ENCODE measurements around the gene C1orf21.

Gene C1orf21

GRCh38 chr1:184370850-184371249, 16.0 kb upstream of the C1orf21 start:
- peaks cover 10% of the 10 kb centered on the region for H3K27me3 Mint-ChIP-seq
- no peaks in the 10 kb centered on the region for H3K36me3 Mint-ChIP-seq (ENCODE audit: low read depth)
- no peak overlapping the region for H3K4me3 Mint-ChIP-seq
- H3K4me1 Mint-ChIP-seq: no peaks in the 10 kb centered on the region
- H3K9me3 Mint-ChIP-seq: no peaks in the 10 kb centered on the region
- ATAC-seq (no peak), DNase-seq (no peak)
- H3K27ac Mint-ChIP-seq: no peak overlapping the region

GRCh38 chr1:184373155-184373554, 13.7 kb upstream of the C1orf21 start:
- H3K4me3 Mint-ChIP-seq: no peak overlapping the region
- no peaks in the 10 kb centered on the region for H3K4me1 Mint-ChIP-seq
- no peak for ATAC-seq
- H3K36me3 Mint-ChIP-seq (ENCODE audit: low read depth): no peaks in the 10 kb centered on the region
- H3K9me3 Mint-ChIP-seq: no peaks in the 10 kb centered on the region
- H3K27ac Mint-ChIP-seq: no peak overlapping the region
- peaks cover 8% of the 10 kb centered on the region for H3K27me3 Mint-ChIP-seq
- DNase-seq: no peak

GRCh38 chr1:184376369-184376768, 10.5 kb upstream of the C1orf21 start:
- H3K36me3 Mint-ChIP-seq (ENCODE audit: low read depth): no peaks in the 10 kb centered on the region
- H3K27me3 Mint-ChIP-seq: peaks cover 5% of the 10 kb centered on the region
- H3K4me1 Mint-ChIP-seq: no peaks in the 10 kb centered on the region
- no peaks in the 10 kb centered on the region for H3K9me3 Mint-ChIP-seq
- DNase-seq (no peak), ATAC-seq (no peak)
- H3K4me3 Mint-ChIP-seq: no peak overlapping the region
- H3K27ac Mint-ChIP-seq: no peak overlapping the region

GRCh38 chr1:184379111-184379752, 7.6 kb upstream of the C1orf21 start:
- H3K27me3 Mint-ChIP-seq: peaks cover 19% of the 10 kb centered on the region
- DNase-seq: no peak
- no peaks in the 10 kb centered on the region for H3K36me3 Mint-ChIP-seq (ENCODE audit: low read depth)
- H3K9me3 Mint-ChIP-seq: no peaks in the 10 kb centered on the region
- ATAC-seq: no peak
- H3K4me1 Mint-ChIP-seq: no peaks in the 10 kb centered on the region
- no peak overlapping the region for H3K27ac Mint-ChIP-seq
- H3K4me3 Mint-ChIP-seq: no peak overlapping the region

- H3K4me1 Mint-ChIP-seq: no peaks in the 10 kb centered on the region
- no peaks in the 10 kb centered on the region for H3K36me3 Mint-ChIP-seq (ENCODE audit: low read depth)
- H3K4me3 Mint-ChIP-seq: no peak overlapping the region
- DNase-seq: no peak
- ATAC-seq: no peak
- no peak overlapping the region for H3K27ac Mint-ChIP-seq
- peaks cover 31% of the 10 kb centered on the region for H3K27me3 Mint-ChIP-seq
- no peaks in the 10 kb centered on the region for H3K9me3 Mint-ChIP-seq
Observed at GRCh38 chr1:184380468-184380867, 6.4 kb upstream of the C1orf21 start.

- no peak for ATAC-seq
- H3K27ac Mint-ChIP-seq: no peak overlapping the region
- no peaks in the 10 kb centered on the region for H3K9me3 Mint-ChIP-seq
- H3K4me1 Mint-ChIP-seq: peaks cover 17% of the 10 kb centered on the region
- H3K27me3 Mint-ChIP-seq: peaks cover 47% of the 10 kb centered on the region
- no peak for DNase-seq
- H3K36me3 Mint-ChIP-seq (ENCODE audit: low read depth): no peaks in the 10 kb centered on the region
- H3K4me3 Mint-ChIP-seq: no peak overlapping the region
Observed at GRCh38 chr1:184383772-184384323, 3.0 kb upstream of the C1orf21 start.

- Mint-ChIP-seq H3K9me3 (no peaks in the 10 kb centered on the region), H3K27me3 (peaks cover 54% of the 10 kb centered on the region), H3K4me3 (peak overlapping the region; percentile 82), H3K4me1 (peaks cover 17% of the 10 kb centered on the region), H3K36me3 (ENCODE audit: low read depth) (no peaks in the 10 kb centered on the region), H3K27ac (peak overlapping the region; percentile 41)
- DNase-seq (no peak), ATAC-seq (no peak)
Observed at GRCh38 chr1:184385865-184386311, 941 bp upstream of the C1orf21 start.

GRCh38 chr1:184387069-184387475, 243 bp downstream of the C1orf21 start:
- Mint-ChIP-seq H3K4me1 (peaks cover 17% of the 10 kb centered on the region), H3K27ac (no peak overlapping the region), H3K4me3 (peak overlapping the region; percentile 82), H3K36me3 (ENCODE audit: low read depth) (no peaks in the 10 kb centered on the region), H3K27me3 (peaks cover 49% of the 10 kb centered on the region), H3K9me3 (no peaks in the 10 kb centered on the region)
- DNase-seq: no peak
- ATAC-seq: no peak

GRCh38 chr1:184387476-184388318, 868 bp downstream of the C1orf21 start:
- Mint-ChIP-seq H3K4me3 (peak overlapping the region; percentile 82), H3K4me1 (peaks cover 17% of the 10 kb centered on the region), H3K27me3 (peaks cover 47% of the 10 kb centered on the region), H3K9me3 (no peaks in the 10 kb centered on the region), H3K27ac (peak overlapping the region; percentile 53), H3K36me3 (ENCODE audit: low read depth) (no peaks in the 10 kb centered on the region)
- ATAC-seq (peak; percentile 20), DNase-seq (peak; percentile 44)

GRCh38 chr1:184388319-184388889, 1.6 kb downstream of the C1orf21 start:
- peak; percentile 53 for ATAC-seq
- Mint-ChIP-seq H3K36me3 (ENCODE audit: low read depth) (no peaks in the 10 kb centered on the region), H3K27me3 (peaks cover 52% of the 10 kb centered on the region)

DNA sequence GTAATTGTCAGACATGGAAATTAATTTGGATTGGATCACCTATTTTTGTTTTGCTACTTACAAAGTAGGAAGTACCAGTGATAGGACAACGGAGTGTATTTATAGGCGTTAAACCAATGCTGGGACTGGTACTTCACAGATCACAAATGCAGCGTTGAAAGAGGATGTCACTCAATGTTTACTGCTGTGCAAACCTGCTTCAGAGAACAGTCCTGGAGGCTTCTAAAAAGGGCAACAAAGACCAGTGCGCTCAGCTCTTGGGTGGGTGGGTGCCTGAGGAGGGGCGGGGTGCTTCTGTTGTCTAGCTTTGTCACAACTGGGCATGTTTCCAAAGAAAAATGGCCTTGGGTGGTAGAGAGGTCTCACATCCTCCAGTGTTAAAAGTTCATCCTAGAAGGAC, 2.1 kb downstream of the C1orf21 start:
- Mint-ChIP-seq H3K9me3 (no peaks in the 10 kb centered on the region), H3K4me3 (no peak overlapping the region), H3K27ac (no peak overlapping the region), H3K36me3 (ENCODE audit: low read depth) (no peaks in the 10 kb centered on the region), H3K27me3 (peaks cover 50% of the 10 kb centered on the region), H3K4me1 (peaks cover 17% of the 10 kb centered on the region)
- ATAC-seq: no peak
- DNase-seq: no peak

More at GRCh38 chr1:184388319-184388889, 1.6 kb downstream of the C1orf21 start:
- Mint-ChIP-seq H3K4me1 (peaks cover 17% of the 10 kb centered on the region), H3K9me3 (no peaks in the 10 kb centered on the region), H3K4me3 (peak overlapping the region; percentile 82), H3K27ac (peak overlapping the region; percentile 53)
- no peak for DNase-seq

DNA sequence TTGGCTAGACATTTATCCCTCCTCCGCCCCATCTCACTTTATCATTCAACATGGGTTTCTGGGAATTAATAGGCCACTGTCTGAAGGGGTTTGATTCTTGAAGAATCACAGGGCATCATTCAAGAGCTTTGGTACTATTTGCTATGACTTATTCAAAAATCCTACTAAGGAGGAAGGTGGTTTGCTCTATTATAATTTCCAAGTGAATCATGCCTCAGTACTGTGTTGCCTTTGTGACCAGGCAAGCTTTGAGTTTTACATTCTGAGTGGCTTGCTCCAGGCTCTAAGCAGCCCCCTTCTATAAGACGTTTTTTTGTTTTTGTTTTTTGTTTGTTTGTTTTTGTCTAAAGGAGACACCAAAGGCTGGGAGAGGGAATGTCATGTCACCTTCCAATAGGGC, 2.6 kb downstream of the C1orf21 start:
- no peak overlapping the region for H3K27ac Mint-ChIP-seq
- DNase-seq (no peak), ATAC-seq (no peak)
- no peaks in the 10 kb centered on the region for H3K36me3 Mint-ChIP-seq (ENCODE audit: low read depth)
- H3K4me3 Mint-ChIP-seq: no peak overlapping the region
- peaks cover 46% of the 10 kb centered on the region for H3K27me3 Mint-ChIP-seq
- H3K4me1 Mint-ChIP-seq: peaks cover 17% of the 10 kb centered on the region
- no peaks in the 10 kb centered on the region for H3K9me3 Mint-ChIP-seq

DNA sequence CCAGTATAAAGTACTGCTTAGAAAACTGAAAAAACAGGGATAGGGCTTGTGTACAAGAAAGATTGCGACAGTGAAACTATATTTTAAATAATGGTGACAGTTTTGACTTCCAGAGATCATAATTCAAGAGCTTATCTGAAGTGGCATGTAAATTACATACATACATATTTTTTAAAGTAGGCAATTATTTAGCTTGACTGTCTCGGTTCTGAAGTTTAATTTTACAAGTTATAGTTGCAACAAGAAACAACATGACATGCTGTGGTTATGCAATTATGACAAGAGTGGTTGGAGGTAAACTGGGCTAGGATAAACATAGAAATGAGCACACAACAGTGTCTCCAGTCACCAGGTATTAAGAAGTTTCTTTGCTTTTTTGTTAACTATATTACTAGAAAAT, 4.1 kb downstream of the C1orf21 start:
- peaks cover 15% of the 10 kb centered on the region for H3K4me1 Mint-ChIP-seq
- no peak overlapping the region for H3K4me3 Mint-ChIP-seq
- H3K36me3 Mint-ChIP-seq (ENCODE audit: low read depth): no peaks in the 10 kb centered on the region
- no peaks in the 10 kb centered on the region for H3K9me3 Mint-ChIP-seq
- ATAC-seq (no peak), DNase-seq (no peak)
- H3K27ac Mint-ChIP-seq: no peak overlapping the region
- peaks cover 32% of the 10 kb centered on the region for H3K27me3 Mint-ChIP-seq

DNA sequence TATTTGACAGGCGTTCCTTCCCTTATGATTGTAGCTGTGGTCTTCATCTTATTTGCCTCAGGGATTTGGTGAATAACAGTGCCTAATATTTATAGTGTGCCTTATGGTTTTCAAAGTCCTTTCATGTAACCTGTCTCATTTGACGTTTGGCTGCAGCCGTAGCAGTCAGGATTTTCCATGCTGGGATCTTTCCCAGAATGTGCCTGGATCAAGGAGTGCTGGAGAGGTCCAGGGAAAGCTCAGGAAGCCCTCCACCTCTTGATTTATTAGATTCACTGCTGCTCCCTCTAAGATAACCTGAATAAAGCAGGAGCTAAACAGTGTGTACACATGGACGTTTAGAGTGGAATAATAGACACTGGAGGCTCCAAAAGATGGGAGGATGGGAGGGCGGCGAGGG, 5.2 kb downstream of the C1orf21 start:
- no peak for DNase-seq
- peaks cover 17% of the 10 kb centered on the region for H3K4me1 Mint-ChIP-seq
- H3K9me3 Mint-ChIP-seq: no peaks in the 10 kb centered on the region
- ATAC-seq: no peak
- peaks cover 34% of the 10 kb centered on the region for H3K27me3 Mint-ChIP-seq
- no peak overlapping the region for H3K4me3 Mint-ChIP-seq
- H3K36me3 Mint-ChIP-seq (ENCODE audit: low read depth): no peaks in the 10 kb centered on the region
- H3K27ac Mint-ChIP-seq: no peak overlapping the region

All from activated naive CD8-positive, alpha-beta T cell treated with anti-CD3 and anti-CD28 coated beads, Interleukin-2, amount 50 U/mL, for 24 hours (primary cell).